SIG-M5 treated with dmso at 0.1 percent for 504 hours (cell line): Measurements from ENCODE around the gene SRGAP2C.
"Not testable (repeated sequence)": the region's sequence is repeated elsewhere in the genome, so short reads cannot be mapped to it uniquely, and the experiment has no call there.

Experiments used
- DNase-seq: peaks from one replicate; lab custom pipeline; 2025; ENCODE audit not compliant: unreplicated experiment; lab: John Stamatoyannopoulos, UW

SRGAP2C gene

DNA sequence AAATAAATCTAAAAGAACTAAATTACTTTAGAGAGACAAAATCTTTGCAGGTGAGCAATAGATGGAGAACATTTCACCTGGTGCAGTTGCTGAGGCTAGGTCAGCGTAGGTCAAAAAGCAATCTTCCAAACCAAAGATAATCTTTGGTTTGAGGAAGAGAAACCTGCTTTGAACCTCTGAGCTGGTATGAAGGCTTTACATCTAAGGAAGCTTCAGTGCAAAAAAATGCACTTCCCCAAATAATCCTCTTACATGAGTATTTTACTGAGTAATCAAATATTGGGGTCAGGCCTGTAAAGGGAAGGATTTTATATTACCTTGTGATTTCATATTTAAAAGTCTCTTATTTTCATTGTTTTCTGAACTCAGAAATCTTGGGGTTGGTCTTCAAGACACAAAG lies 223.6 kb downstream of the SRGAP2C start:
- peak; percentile 55 for DNase-seq

DNA sequence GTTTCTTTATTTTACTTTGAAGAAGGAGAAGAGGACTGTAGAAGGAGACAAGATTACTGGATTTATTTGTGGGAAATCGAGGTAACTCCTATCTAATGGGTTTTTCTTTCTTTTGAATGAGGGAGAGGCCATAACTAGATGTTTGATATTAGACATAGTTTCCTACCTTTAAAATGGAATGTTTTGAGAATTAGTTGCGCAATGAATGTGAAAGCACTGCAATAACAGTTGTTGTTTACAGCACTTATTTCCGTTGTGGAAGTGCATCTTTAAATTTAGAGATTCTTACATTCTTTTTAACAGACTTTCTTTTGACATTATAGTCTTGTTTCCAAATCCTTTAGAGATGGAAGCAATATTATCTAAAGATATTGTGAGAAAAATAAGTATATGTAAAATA lies 229.0 kb downstream of the SRGAP2C start:
- no peak for DNase-seq

DNA sequence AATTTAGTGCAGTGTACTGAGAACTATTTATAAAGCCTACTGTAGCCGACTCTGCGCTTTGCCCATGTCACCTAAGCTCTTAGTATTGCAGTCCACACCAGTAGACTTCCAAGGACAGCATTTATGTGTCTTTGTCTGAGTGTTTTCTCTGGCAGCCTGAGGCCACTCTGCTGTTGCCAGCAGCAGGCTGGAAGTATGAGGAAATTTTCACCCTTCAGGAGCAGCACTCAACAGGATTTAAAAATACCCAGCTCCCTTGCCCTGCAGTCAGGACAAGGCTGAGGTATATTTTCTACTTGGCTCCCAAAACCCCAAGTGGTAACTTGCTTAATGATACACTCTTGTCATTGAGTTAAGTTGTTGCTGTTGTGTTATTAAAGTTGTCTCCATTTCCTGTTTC lies 230.1 kb downstream of the SRGAP2C start:
- DNase-seq: no peak

DNA sequence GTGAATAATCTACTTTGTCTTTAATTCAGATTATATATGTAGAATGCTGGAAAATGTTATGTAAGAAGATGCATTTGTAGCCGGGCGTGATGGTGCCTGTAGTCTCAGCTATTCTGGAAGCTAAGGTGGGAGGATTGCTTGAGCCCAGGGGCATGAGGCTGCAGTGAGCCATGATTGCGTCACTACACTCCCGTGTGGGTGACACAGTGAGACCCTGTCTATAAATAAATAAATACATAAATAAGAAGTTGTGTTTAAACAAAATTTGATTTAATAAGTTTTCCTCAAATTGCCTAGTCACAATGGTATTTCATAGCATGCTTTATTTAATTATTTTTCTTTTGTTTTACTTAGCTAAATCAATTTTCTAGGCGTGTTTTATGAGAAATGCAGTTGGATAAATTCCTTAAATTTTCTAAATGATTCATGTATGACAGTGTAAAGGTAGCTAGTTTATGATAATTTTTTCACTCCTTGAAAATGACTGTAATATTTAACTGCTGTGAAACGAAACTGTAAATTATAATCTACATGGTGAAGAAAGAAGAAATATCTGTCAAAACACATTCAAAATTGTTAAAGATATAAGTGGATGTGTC lies 232.6 kb downstream of the SRGAP2C start:
- no peak for DNase-seq

DNA sequence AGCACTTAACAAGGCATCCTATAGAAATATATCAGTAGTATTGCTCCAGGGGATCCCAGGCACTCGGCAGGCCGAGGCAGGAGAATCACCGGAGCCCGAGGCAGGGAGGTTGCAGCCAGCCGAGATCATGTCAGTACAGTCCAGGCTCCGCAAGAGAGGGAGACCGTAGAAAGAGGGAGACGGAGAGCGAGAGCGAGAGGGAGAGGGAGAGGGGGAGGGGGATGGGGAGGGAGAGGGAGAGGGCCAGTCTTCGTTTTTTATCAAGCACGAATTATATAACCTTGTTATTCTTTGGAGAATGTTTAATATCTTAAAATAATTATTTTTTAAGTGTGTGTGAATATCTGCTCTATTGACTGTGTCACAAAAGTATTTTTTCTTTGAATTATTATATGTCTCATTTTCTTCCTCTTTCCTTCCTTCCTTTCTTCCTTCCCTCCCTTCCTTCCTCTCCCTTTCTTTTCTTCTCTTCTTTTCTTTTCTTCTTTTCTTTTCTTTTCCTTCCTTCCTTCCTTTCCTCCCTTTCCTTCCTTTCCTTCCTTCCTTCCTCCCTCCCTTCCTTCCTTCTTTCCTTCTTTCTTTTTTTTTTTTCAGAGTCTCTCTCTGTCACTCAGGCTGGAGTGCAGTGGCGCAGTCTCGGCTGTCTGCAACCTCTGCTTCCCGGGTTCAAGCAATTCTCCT lies 233.7 kb downstream of the SRGAP2C start:
- no peak for DNase-seq

DNA sequence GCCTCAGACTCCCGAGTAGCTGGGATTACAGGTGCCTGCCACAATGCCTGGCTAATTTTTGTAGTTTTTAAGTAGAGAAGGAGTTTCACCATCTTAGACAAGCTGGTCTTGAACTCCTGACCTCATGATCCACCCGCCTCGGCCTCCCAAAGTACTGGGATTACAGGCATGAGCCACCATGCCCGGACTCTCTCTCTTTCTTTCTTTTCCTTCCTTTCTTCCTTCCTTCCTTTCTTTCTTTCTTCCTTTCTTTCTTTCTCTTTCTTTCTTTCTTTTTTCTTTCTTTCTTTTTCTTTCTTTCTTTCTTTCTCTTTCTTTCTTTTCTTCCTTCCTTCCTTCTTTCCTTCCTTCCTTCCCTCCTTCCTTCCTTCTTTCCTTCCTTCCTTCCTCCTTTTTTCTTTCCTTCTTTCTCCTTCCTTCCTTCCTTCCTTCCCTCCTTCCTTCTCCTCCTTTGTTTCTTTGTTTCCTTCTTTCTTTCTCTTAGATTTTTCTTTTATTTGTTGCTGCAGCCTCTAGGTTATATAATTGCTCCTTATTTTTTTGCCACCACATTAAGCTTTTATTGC lies 234.4 kb downstream of the SRGAP2C start:
- not testable (repeated sequence) for DNase-seq

DNA sequence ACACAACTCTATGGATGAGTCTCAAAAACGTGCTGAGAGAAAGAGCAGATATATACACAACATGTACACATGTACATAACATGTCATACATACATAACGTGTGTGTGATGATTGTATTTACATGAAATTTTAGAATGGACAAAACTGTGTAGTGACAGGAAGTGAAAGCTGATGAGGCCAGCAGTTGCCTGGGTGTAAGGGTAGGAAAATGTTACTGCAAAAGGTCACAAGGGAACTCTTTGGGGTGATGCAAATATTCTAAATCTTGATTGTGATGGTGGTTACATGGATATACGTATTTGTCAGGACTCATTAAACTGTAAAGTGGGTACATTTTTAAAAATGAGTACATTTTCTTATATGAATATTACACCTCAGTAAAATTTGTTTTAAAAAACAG lies 236.7 kb downstream of the SRGAP2C start:
- not testable (repeated sequence) for DNase-seq

DNA sequence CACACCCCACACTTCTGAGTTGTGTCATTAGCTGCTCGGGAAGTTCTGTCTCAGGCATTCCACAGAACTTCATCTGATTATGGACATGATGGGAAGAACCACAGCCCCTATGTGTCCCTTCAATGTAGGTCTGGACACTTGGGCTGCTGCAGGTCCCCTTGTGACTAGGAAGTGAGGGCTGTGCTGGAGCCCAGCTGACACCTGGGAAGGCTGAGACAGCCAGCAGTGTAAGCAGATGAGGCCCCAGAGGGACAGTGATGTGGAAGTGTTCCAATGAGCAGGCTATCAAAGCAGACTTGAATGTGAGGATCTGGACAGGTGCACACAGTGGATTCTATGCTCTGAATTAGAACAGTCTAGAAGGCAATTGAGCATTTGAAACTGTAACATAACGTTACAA lies 239.2 kb downstream of the SRGAP2C start:
- DNase-seq: not testable (repeated sequence)

DNA sequence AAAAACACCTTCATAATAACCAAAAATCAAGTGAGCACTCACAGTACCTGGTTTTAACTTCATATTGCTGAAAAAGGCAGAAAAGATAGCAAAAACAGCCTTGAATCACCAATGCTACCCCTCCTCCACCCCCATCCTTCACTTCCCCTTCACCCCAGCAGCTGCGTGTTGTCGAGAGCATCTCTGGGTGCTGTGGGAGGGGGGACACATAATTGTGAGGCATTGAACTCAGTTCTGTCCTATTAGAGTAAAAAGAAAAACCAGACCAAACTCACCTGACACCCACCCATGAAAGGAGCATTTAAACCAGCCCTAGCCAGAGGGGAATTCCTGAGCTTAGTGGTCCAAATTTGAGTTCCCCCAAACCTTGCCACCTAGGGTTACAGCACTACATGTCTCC lies 248.7 kb downstream of the SRGAP2C start:
- not testable (repeated sequence) for DNase-seq

DNA sequence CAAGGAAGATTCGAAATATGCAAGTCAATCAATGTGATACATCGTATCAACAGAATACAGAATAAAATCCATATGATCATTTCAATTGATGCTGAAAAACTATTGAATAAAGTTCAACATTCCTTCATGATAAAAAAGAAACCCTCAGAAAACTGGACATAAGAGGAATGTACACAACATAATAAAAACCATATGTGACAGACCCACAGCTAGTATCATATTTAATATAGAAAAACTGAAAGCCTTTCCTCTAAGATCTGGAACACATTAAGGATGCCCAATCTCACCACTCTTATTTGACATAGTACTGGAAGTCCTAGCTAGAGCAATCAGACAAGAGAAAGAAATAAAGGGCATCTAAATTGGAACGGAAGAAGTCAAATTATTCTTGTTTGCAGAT lies 254.1 kb downstream of the SRGAP2C start:
- not testable (repeated sequence) for DNase-seq

DNA sequence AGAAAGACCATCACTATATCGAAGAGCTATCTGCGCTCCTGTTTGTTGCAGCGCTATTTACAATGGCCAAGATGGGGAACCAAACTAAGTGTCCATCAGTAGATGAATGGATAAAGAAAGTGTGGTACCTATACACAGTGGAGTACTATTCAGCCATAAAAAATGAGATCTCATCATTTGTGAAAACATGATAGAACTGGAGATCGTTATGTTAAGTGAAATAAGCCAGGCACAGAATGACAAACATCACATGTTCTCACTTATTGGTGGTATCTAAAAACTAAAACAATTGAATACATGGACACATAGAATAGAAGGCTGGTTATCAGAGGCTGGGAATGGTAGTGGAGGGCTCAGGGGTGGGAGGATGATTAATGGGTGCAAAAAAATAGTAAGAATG lies 256.2 kb downstream of the SRGAP2C start:
- no peak for DNase-seq
